ENCODE results near the gene RYR1.
A peak's percentile ranks its signal among the peaks of the same experiment; 100 is the strongest.

Gene RYR1

GRCh38 chr19:38587562-38587961, 154.1 kb downstream of the RYR1 start:
- no peak overlapping the region for H3K4me2 ChIP-seq (ENCODE audit: low read length)
- no peaks in the 10 kb centered on the region for H3K36me3 ChIP-seq (ENCODE audit: control insufficient read depth, insufficient read depth, low read length)
- no peaks in the 10 kb centered on the region for H3K79me1 ChIP-seq (ENCODE audit: low read length)
- H3K18ac ChIP-seq (ENCODE audit: low read length), result no peak overlapping the region
- H2BK5ac ChIP-seq (ENCODE audit: low read length), result no peak overlapping the region
- H3K27ac ChIP-seq (ENCODE audit: low read depth, low read length), result no peak overlapping the region
- no peak overlapping the region for H3K56ac ChIP-seq (ENCODE audit: low read length)
- H3K4me3 ChIP-seq (ENCODE audit: low read length), result no peak overlapping the region
- no peak overlapping the region for H4K8ac ChIP-seq (ENCODE audit: low read depth, low read length)
- H3K4ac ChIP-seq (ENCODE audit: low read depth, low read length), result no peak overlapping the region
- no peak overlapping the region for H3K9ac ChIP-seq (ENCODE audit: low read length)
- no peak overlapping the region for H2BK120ac ChIP-seq (ENCODE audit: low read depth, low read length)
- no CpG with 5 or more reads among the region's 2 CpGs for WGBS (ENCODE audit: extremely low coverage, insufficient coverage, low lambda C conversion rate)
- no peak overlapping the region for H3K23ac ChIP-seq (ENCODE audit: low read length)
- H3K4me1 ChIP-seq (ENCODE audit: control insufficient read depth, low read depth, low read length), result no peaks in the 10 kb centered on the region
- DNase-seq, result no peak
- H3K79me2 ChIP-seq (ENCODE audit: control insufficient read depth, insufficient read depth, low read length), result no peaks in the 10 kb centered on the region
- H2AK5ac ChIP-seq (ENCODE audit: low read length), result no peak overlapping the region
- H3K27me3 ChIP-seq (ENCODE audit: insufficient read depth, low read length, poor library complexity), result no peaks in the 10 kb centered on the region
- no peak overlapping the region for H4K5ac ChIP-seq (ENCODE audit: low read length)
- no peak overlapping the region for H2BK15ac ChIP-seq (replicated peaks; ENCODE audit: low read depth)

- no peaks in the 10 kb centered on the region for H3K4me1 ChIP-seq (ENCODE audit: control insufficient read depth, low read depth, low read length)
- H3K56ac ChIP-seq (ENCODE audit: low read length), result no peak overlapping the region
- H3K36me3 ChIP-seq (ENCODE audit: control insufficient read depth, insufficient read depth, low read length), result no peaks in the 10 kb centered on the region
- no peak overlapping the region for H4K8ac ChIP-seq (ENCODE audit: low read depth, low read length)
- H3K4ac ChIP-seq (ENCODE audit: low read depth, low read length), result no peak overlapping the region
- no peaks in the 10 kb centered on the region for H3K79me1 ChIP-seq (ENCODE audit: low read length)
- no peaks in the 10 kb centered on the region for H3K79me2 ChIP-seq (ENCODE audit: control insufficient read depth, insufficient read depth, low read length)
- H3K18ac ChIP-seq (ENCODE audit: low read length), result no peak overlapping the region
- H3K27me3 ChIP-seq (ENCODE audit: insufficient read depth, low read length, poor library complexity), result no peaks in the 10 kb centered on the region
- H2BK15ac ChIP-seq (replicated peaks; ENCODE audit: low read depth), result no peak overlapping the region
- no peak overlapping the region for H2AK5ac ChIP-seq (ENCODE audit: low read length)
- no CpG with 5 or more reads among the region's 2 CpGs for WGBS (ENCODE audit: extremely low coverage, insufficient coverage, low lambda C conversion rate)
- no peak for DNase-seq
- H4K5ac ChIP-seq (ENCODE audit: low read length), result no peak overlapping the region
- H3K23ac ChIP-seq (ENCODE audit: low read length), result no peak overlapping the region
- H3K27ac ChIP-seq (ENCODE audit: low read depth, low read length), result no peak overlapping the region
- H3K4me3 ChIP-seq (ENCODE audit: low read length), result no peak overlapping the region
- no peak overlapping the region for H2BK120ac ChIP-seq (ENCODE audit: low read depth, low read length)
- H3K4me2 ChIP-seq (ENCODE audit: low read length), result no peak overlapping the region
- H3K9ac ChIP-seq (ENCODE audit: low read length), result no peak overlapping the region
- no peak overlapping the region for H2BK5ac ChIP-seq (ENCODE audit: low read length)
Measured at GRCh38 chr19:38588041-38588440, 154.6 kb downstream of the RYR1 start.

GRCh38 chr19:38592940-38593339, 159.4 kb downstream of the RYR1 start:
- H4K8ac ChIP-seq (ENCODE audit: low read depth, low read length), result no peak overlapping the region
- no peak overlapping the region for H2AK5ac ChIP-seq (ENCODE audit: low read length)
- peak; percentile 27 for DNase-seq
- no peak overlapping the region for H3K9ac ChIP-seq (ENCODE audit: low read length)
- no CpG with 5 or more reads among the region's 6 CpGs for WGBS (ENCODE audit: extremely low coverage, insufficient coverage, low lambda C conversion rate)
- H2BK5ac ChIP-seq (ENCODE audit: low read length), result no peak overlapping the region
- no peak overlapping the region for H2BK120ac ChIP-seq (ENCODE audit: low read depth, low read length)
- H2BK15ac ChIP-seq (replicated peaks; ENCODE audit: low read depth), result no peak overlapping the region
- no peak overlapping the region for H3K18ac ChIP-seq (ENCODE audit: low read length)
- no peak overlapping the region for H3K4me3 ChIP-seq (ENCODE audit: low read length)
- no peak overlapping the region for H3K27ac ChIP-seq (ENCODE audit: low read depth, low read length)
- H3K79me2 ChIP-seq (ENCODE audit: control insufficient read depth, insufficient read depth, low read length), result no peaks in the 10 kb centered on the region
- no peak overlapping the region for H3K4ac ChIP-seq (ENCODE audit: low read depth, low read length)
- H4K5ac ChIP-seq (ENCODE audit: low read length), result no peak overlapping the region
- no peak overlapping the region for H3K4me2 ChIP-seq (ENCODE audit: low read length)
- H3K56ac ChIP-seq (ENCODE audit: low read length), result no peak overlapping the region
- H3K4me1 ChIP-seq (ENCODE audit: control insufficient read depth, low read depth, low read length), result no peaks in the 10 kb centered on the region
- no peaks in the 10 kb centered on the region for H3K79me1 ChIP-seq (ENCODE audit: low read length)
- H3K27me3 ChIP-seq (ENCODE audit: insufficient read depth, low read length, poor library complexity), result no peaks in the 10 kb centered on the region
- no peak overlapping the region for H3K23ac ChIP-seq (ENCODE audit: low read length)
- H3K36me3 ChIP-seq (ENCODE audit: control insufficient read depth, insufficient read depth, low read length), result no peaks in the 10 kb centered on the region

- DNase-seq, result peak; percentile 91
- H2BK15ac ChIP-seq (replicated peaks; ENCODE audit: low read depth), result no peak overlapping the region
- no peaks in the 10 kb centered on the region for H3K79me1 ChIP-seq (ENCODE audit: low read length)
- no peak overlapping the region for H3K4ac ChIP-seq (ENCODE audit: low read depth, low read length)
- no peak overlapping the region for H2BK120ac ChIP-seq (ENCODE audit: low read depth, low read length)
- no peak overlapping the region for H4K8ac ChIP-seq (ENCODE audit: low read depth, low read length)
- no peak overlapping the region for H2BK5ac ChIP-seq (ENCODE audit: low read length)
- no peak overlapping the region for H3K23ac ChIP-seq (ENCODE audit: low read length)
- H3K56ac ChIP-seq (ENCODE audit: low read length), result peak overlapping the region; percentile 83
- peak overlapping the region; percentile 87 for H3K4me2 ChIP-seq (ENCODE audit: low read length)
- H3K27ac ChIP-seq (ENCODE audit: low read depth, low read length), result no peak overlapping the region
- H4K5ac ChIP-seq (ENCODE audit: low read length), result no peak overlapping the region
- no peaks in the 10 kb centered on the region for H3K79me2 ChIP-seq (ENCODE audit: control insufficient read depth, insufficient read depth, low read length)
- H3K18ac ChIP-seq (ENCODE audit: low read length), result no peak overlapping the region
- no peaks in the 10 kb centered on the region for H3K27me3 ChIP-seq (ENCODE audit: insufficient read depth, low read length, poor library complexity)
- no peaks in the 10 kb centered on the region for H3K4me1 ChIP-seq (ENCODE audit: control insufficient read depth, low read depth, low read length)
- peak overlapping the region; percentile 44 for H3K9ac ChIP-seq (ENCODE audit: low read length)
- WGBS (ENCODE audit: extremely low coverage, insufficient coverage, low lambda C conversion rate), result no CpG with 5 or more reads among the region's 55 CpGs
- peak overlapping the region; percentile 49 for H3K4me3 ChIP-seq (ENCODE audit: low read length)
- H2AK5ac ChIP-seq (ENCODE audit: low read length), result no peak overlapping the region
- H3K36me3 ChIP-seq (ENCODE audit: control insufficient read depth, insufficient read depth, low read length), result no peaks in the 10 kb centered on the region
Measured at GRCh38 chr19:38596057-38596981, 162.8 kb downstream of the RYR1 start.

- Histone ChIP-seq H3K4me1 (ENCODE audit: control insufficient read depth, low read depth, low read length) (no peaks in the 10 kb centered on the region), H4K5ac (ENCODE audit: low read length) (no peak overlapping the region), H3K4me2 (ENCODE audit: low read length) (no peak overlapping the region), H3K23ac (ENCODE audit: low read length) (no peak overlapping the region), H2BK120ac (ENCODE audit: low read depth, low read length) (no peak overlapping the region), H2AK5ac (ENCODE audit: low read length) (no peak overlapping the region), H3K9ac (ENCODE audit: low read length) (no peak overlapping the region), H3K18ac (ENCODE audit: low read length) (no peak overlapping the region), H2BK15ac (replicated peaks; ENCODE audit: low read depth) (no peak overlapping the region), H4K8ac (ENCODE audit: low read depth, low read length) (no peak overlapping the region), H2BK5ac (ENCODE audit: low read length) (no peak overlapping the region), H3K27ac (ENCODE audit: low read depth, low read length) (no peak overlapping the region), H3K79me1 (ENCODE audit: low read length) (no peaks in the 10 kb centered on the region), H3K79me2 (ENCODE audit: control insufficient read depth, insufficient read depth, low read length) (no peaks in the 10 kb centered on the region), H3K4ac (ENCODE audit: low read depth, low read length) (no peak overlapping the region), H3K4me3 (ENCODE audit: low read length) (no peak overlapping the region), H3K27me3 (ENCODE audit: insufficient read depth, low read length, poor library complexity) (no peaks in the 10 kb centered on the region), H3K56ac (ENCODE audit: low read length) (no peak overlapping the region), H3K36me3 (ENCODE audit: control insufficient read depth, insufficient read depth, low read length) (no peaks in the 10 kb centered on the region)
- no CpG with 5 or more reads among the region's 11 CpGs for WGBS (ENCODE audit: extremely low coverage, insufficient coverage, low lambda C conversion rate)
- no peak for DNase-seq
Measured at GRCh38 chr19:38597075-38597474, 163.6 kb downstream of the RYR1 start.
